ENCODE results near the gene PEX10. TPM values are rescaled to one million over a fixed set of nuclear protein-coding genes. Genes with fewer than 3 reads are reported as not detected.

Gene PEX10
- total RNA-seq, 6 experiments from 2014 or later, result 7.4 to 24.3 (median 10.5) TPM

DNA sequence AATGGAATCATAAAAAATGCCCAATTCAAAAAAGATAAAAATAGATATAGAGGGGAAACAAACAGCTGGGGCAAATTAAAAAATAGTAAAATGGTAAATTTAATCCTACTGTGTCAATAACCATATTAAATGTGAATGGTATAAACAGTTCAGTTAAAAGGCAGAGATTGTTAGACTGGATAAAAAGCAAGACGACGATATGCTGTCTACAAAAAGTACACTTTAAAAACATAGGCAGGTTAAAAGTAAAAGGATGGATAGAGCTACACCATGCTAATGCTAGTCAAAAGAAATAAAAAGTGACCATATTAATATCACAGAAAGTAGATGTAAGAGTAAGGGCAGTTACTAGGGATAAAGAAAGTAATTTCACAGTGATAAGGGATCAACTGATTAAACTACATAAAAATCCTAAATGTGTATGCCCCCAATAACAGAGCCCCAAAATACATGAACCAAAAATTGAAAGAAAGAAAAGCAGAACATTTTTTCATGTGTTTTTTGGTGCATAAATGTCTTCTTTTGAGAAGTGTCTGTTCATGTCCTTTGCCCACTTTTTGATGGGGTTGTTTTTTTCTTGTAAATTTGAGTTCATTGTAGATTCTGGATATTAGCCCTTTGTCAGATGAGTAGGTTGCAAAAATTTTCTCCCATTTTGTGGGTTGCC, 48.4 kb downstream of the PEX10 start:
- TF ChIP-seq POLR2A (IDR thresholded peaks at IDR 0.05), result no peak
- WGBS (ENCODE audit: insufficient coverage, low coverage, low lambda C conversion rate, missing lambda C conversion rate), result 95% methylated on average over 2 of the region's 2 CpGs

DNA sequence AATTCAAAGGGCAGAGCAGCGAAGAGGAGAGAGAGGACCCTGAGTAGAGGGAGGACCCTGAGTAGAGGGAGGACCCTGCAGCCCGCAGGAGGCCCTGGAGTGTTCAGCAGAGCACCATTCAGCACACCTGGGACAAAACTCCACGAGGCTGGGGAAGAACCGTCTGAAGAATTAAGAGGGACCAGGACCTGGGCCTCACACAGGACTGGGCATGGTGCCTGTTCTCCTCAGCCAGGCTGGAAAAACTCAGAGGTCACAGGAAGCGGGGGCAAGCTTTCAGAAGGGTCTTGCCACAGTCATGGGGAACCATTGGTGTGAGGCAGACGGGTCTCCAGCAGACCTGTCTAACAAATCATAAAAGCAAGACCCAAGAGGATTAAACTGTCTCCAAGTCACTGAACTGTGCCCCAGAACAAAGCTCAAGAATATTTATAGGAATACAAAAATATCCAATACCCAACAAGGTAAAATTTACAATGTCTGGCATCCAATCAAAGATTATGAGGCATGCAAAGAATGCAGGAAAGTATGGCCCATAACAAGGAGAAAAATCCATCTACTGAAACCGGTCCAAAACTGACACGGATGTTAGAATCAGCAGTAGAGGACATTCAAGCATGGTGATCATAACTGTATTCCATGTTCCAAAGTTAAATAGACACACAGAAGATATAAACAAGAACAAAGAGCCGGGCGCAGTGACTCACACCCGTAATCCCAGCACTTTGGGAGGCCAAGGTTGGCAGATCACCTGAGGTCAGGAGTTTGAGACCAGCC, 51.6 kb downstream of the PEX10 start:
- intact Hi-C loops (cut with DNase I), result no loop called here
- no peak overlapping the region for H3K27ac ChIP-seq
- TF ChIP-seq, protein P1, sequence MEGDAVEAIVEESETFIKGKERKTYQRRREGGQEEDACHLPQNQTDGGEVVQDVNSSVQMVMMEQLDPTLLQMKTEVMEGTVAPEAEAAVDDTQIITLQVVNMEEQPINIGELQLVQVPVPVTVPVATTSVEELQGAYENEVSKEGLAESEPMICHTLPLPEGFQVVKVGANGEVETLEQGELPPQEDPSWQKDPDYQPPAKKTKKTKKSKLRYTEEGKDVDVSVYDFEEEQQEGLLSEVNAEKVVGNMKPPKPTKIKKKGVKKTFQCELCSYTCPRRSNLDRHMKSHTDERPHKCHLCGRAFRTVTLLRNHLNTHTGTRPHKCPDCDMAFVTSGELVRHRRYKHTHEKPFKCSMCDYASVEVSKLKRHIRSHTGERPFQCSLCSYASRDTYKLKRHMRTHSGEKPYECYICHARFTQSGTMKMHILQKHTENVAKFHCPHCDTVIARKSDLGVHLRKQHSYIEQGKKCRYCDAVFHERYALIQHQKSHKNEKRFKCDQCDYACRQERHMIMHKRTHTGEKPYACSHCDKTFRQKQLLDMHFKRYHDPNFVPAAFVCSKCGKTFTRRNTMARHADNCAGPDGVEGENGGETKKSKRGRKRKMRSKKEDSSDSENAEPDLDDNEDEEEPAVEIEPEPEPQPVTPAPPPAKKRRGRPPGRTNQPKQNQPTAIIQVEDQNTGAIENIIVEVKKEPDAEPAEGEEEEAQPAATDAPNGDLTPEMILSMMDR (IDR thresholded peaks at IDR 0.05), result no peak
- no peak for TF ChIP-seq POLR2A (IDR thresholded peaks at IDR 0.05)
- no peak overlapping the region for H3K4me3 ChIP-seq
- H3K27me3 ChIP-seq, result no peaks in the 10 kb centered on the region
- H3K4me1 ChIP-seq, result no peaks in the 10 kb centered on the region
- no peak for ATAC-seq
- H3K9me3 ChIP-seq, result no peaks in the 10 kb centered on the region
- H3K36me3 ChIP-seq, result no peaks in the 10 kb centered on the region
- 65% methylated on average over 7 of the region's 11 CpGs for WGBS (ENCODE audit: insufficient coverage, low coverage, low lambda C conversion rate, missing lambda C conversion rate)
- DNase-seq, result peak in 1 of 3 donors; percentile 1

More for the DNA sequence above, 48.4 kb downstream of the PEX10 start:
- Histone ChIP-seq H3K9me3 (no peaks in the 10 kb centered on the region), H3K27me3 (no peaks in the 10 kb centered on the region), H3K27ac (no peak overlapping the region), H3K36me3 (no peaks in the 10 kb centered on the region), H3K4me3 (no peak overlapping the region), H3K4me1 (no peaks in the 10 kb centered on the region)
- DNase-seq (no peak), ATAC-seq (no peak)
- intact Hi-C loops (cut with DNase I), result no loop called here

DNA sequence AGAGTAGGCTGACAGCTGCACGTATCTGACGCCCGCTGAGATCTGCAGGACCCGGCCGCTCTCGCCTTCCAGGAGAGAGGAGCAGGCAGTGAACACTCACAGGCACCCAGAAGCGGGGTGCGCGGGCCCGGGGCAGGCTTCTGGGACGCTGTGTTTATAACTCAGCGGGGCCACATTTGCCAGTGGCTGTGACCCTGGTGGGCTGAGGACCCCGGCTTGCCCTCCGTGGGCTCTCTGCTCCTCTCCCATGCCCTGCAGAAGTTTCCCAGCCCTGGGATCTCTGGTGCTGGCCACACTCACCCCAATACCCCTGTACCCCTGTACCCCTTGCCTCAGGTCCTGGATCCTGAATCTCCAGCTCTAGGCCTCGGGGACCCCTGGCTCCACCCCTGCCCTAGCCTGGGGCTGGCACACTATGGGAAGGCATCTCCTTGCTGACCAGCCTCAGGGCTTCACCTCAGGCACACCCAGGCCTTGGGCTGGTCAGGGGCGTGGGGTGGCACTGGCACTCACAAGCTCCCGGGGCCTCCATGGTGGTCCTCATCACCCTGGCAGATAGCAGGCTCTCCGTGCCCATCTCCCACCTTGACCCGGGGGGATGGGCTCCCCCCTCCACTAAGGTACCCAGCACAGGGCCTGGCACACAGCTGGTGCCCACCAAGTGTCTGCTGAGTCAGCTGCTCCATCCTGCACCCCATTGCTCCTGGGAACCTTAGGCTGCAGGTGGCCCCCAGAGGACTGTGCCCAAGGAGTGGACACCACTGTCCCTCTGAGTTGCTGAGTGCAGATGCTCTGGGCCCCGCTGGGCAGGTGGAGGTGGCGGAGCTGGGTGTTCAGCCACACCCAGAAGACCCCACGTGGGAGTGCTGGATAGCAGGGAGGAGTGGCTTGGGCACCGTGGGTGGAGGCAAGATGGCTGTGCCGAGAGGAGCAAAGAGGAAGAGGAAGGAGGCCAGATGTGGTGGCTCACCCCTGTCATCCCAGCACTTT, 53.4 kb downstream of the PEX10 start:
- intact Hi-C loops (cut with DNase I), result no loop called here
- ATAC-seq (no peak), DNase-seq (peak in 2 of 3 donors; percentile 16 to 31)
- Histone ChIP-seq H3K27ac (no peak overlapping the region), H3K36me3 (no peaks in the 10 kb centered on the region), H3K4me1 (no peaks in the 10 kb centered on the region), H3K9me3 (no peaks in the 10 kb centered on the region), H3K27me3 (no peaks in the 10 kb centered on the region), H3K4me3 (no peak overlapping the region)
- TF ChIP-seq POLR2A (IDR thresholded peaks at IDR 0.05), result no peak
- TF ChIP-seq, protein P1 (IDR thresholded peaks at IDR 0.05), result no peak
- WGBS (ENCODE audit: insufficient coverage, low coverage, low lambda C conversion rate, missing lambda C conversion rate), result 93% methylated on average over 6 of the region's 24 CpGs

GRCh38 chr1:2358072-2358471, 54.3 kb downstream of the PEX10 start:
- Histone ChIP-seq H3K27ac (no peak overlapping the region), H3K4me1 (no peaks in the 10 kb centered on the region), H3K36me3 (no peaks in the 10 kb centered on the region), H3K27me3 (no peaks in the 10 kb centered on the region), H3K9me3 (no peaks in the 10 kb centered on the region), H3K4me3 (no peak overlapping the region)
- DNase-seq (peak in 2 of 3 donors; percentile 5 to 33), ATAC-seq (no peak)
- WGBS (ENCODE audit: insufficient coverage, low coverage, low lambda C conversion rate, missing lambda C conversion rate), result 80% methylated on average over 4 of the region's 13 CpGs
- intact Hi-C loops (cut with DNase I), result no loop called here
- TF ChIP-seq, protein P1 (IDR thresholded peaks at IDR 0.05), result no peak
- no peak for TF ChIP-seq POLR2A (IDR thresholded peaks at IDR 0.05)
